ENCODE measurements around the gene CNTNAP5.
A peak's percentile ranks its signal among the peaks of the same experiment; 100 is the strongest.

Gene CNTNAP5

DNA sequence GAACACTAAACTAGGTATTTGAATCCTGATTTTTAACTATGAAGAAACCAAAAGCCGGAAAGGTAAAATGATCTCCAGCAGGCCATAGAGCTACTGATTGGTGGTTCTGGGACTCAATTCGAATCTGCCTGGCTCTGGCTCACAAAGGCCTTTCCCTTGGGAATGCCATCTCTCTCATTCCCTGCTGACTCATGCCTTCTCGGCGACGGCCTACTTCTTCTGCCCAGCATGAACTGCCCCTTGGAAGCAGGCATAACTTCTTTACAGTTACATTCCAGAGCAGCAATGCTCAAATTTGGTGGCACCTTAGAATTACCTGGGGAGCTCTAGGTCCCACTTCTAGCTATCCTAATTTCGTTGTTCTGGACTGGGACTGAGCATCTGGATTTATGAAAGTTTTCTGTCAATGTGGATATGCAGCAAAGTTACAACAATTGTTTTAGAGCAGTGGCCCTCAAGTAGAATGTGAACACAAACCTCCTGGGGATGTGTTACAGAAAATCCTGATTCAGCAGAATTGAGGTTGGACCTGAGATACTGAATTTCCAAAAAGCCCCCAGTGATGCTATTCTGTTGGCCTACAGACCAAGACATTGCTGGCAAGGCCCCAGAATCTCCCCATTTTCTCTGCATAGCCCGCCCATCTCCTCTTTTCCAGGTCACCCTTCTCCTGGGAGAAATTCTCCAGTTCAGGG is 261.1 kb downstream of the CNTNAP5 start:
- no peaks in the 10 kb centered on the region for H3K36me3 ChIP-seq (ENCODE audit: control insufficient read depth, insufficient read depth, low read length)
- H3K27ac ChIP-seq (ENCODE audit: low read length) = no peak overlapping the region
- peak; percentile 9 for DNase-seq (ENCODE audit: low read depth, low spot score)
- H3K9me3 ChIP-seq (ENCODE audit: control insufficient read depth, insufficient read depth, low read length) = no peaks in the 10 kb centered on the region
- no CpG with 5 or more reads among the region's 7 CpGs for WGBS (ENCODE audit: insufficient coverage, insufficient read length)
- no peak overlapping the region for H3K4me3 ChIP-seq (ENCODE audit: low read length)
- no peaks in the 10 kb centered on the region for H3K27me3 ChIP-seq (ENCODE audit: control insufficient read depth, insufficient read depth, low read length)
- H3K4me1 ChIP-seq (ENCODE audit: control insufficient read depth, insufficient read depth, low read length) = no peaks in the 10 kb centered on the region

DNA sequence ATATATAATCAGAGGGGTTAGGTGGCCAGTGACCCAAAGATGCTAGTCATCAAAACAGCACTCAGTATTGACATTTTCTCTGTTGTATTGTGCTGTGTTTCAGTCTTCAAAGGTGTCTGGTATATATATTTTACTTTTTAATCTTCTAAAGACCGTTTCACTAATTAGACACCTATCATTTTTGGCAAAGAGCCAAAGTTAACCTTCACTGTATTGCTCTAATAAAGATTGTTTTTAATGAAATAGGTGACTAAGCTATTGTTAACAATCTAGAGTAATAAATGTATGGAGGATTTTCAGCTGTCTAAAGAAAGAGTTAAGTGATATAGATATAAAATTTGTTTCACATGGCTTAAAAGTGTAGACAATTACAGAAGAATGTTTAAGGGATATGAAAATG is 264.0 kb downstream of the CNTNAP5 start:
- no peak overlapping the region for H3K4me3 ChIP-seq (ENCODE audit: low read length)
- H3K4me1 ChIP-seq (ENCODE audit: control insufficient read depth, insufficient read depth, low read length) = no peaks in the 10 kb centered on the region
- WGBS (ENCODE audit: insufficient coverage, insufficient read length) = no CpG with 5 or more reads among the region's 1 CpG
- no peaks in the 10 kb centered on the region for H3K27me3 ChIP-seq (ENCODE audit: control insufficient read depth, insufficient read depth, low read length)
- no peak overlapping the region for H3K27ac ChIP-seq (ENCODE audit: low read length)
- DNase-seq (ENCODE audit: low read depth, low spot score) = no peak
- H3K36me3 ChIP-seq (ENCODE audit: control insufficient read depth, insufficient read depth, low read length) = no peaks in the 10 kb centered on the region
- no peaks in the 10 kb centered on the region for H3K9me3 ChIP-seq (ENCODE audit: control insufficient read depth, insufficient read depth, low read length)

DNA sequence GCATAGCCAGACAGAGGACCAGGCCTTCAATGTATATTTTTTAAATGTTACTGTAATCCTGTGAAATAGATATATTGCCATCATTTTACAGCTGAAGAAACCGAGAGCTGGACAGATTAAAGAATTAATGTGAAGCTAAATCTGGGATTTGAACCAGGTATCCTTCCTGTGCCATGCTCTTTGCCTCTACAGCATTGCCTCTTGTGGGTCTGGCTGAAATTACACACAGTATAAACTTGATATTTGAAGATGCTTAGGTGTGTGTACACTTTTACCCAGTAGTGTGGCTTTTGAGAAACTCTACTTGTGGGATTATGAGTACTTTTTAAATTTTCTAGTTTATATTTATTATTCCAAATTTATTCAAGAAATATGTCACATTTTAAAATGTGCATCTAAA is 264.5 kb downstream of the CNTNAP5 start:
- no CpG with 5 or more reads among the region's 1 CpG for WGBS (ENCODE audit: insufficient coverage, insufficient read length)
- Histone ChIP-seq H3K27me3 (ENCODE audit: control insufficient read depth, insufficient read depth, low read length) (no peaks in the 10 kb centered on the region), H3K27ac (ENCODE audit: low read length) (no peak overlapping the region), H3K36me3 (ENCODE audit: control insufficient read depth, insufficient read depth, low read length) (no peaks in the 10 kb centered on the region), H3K4me3 (ENCODE audit: low read length) (no peak overlapping the region), H3K9me3 (ENCODE audit: control insufficient read depth, insufficient read depth, low read length) (no peaks in the 10 kb centered on the region), H3K4me1 (ENCODE audit: control insufficient read depth, insufficient read depth, low read length) (no peaks in the 10 kb centered on the region)
- no peak for DNase-seq (ENCODE audit: low read depth, low spot score)

DNA sequence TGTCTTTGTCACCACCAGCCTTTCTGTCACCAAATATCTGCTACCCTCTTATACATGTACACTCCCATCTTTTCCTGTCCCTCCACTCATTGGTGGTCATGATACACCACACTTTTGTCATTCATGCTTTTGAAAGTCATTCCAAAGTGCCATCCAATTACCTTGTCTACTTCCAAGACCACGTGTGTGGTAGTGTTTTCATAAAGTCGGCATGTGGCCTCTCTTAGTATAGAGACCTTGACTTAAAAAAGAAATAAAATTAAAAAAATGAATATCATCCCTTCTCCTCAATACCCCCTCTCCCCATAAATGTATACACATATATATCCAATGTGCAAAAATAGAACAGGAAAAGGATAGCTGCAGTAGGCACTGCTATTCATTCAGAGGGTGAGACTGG is 271.4 kb downstream of the CNTNAP5 start:
- Histone ChIP-seq H3K4me1 (ENCODE audit: control insufficient read depth, insufficient read depth, low read length) (no peaks in the 10 kb centered on the region), H3K27ac (ENCODE audit: low read length) (no peak overlapping the region), H3K4me3 (ENCODE audit: low read length) (no peak overlapping the region), H3K9me3 (ENCODE audit: control insufficient read depth, insufficient read depth, low read length) (no peaks in the 10 kb centered on the region), H3K36me3 (ENCODE audit: control insufficient read depth, insufficient read depth, low read length) (no peaks in the 10 kb centered on the region), H3K27me3 (ENCODE audit: control insufficient read depth, insufficient read depth, low read length) (no peaks in the 10 kb centered on the region)
- WGBS (ENCODE audit: insufficient coverage, insufficient read length) = no CpG with 5 or more reads among the region's 2 CpGs
- no peak for DNase-seq (ENCODE audit: low read depth, low spot score)

DNA sequence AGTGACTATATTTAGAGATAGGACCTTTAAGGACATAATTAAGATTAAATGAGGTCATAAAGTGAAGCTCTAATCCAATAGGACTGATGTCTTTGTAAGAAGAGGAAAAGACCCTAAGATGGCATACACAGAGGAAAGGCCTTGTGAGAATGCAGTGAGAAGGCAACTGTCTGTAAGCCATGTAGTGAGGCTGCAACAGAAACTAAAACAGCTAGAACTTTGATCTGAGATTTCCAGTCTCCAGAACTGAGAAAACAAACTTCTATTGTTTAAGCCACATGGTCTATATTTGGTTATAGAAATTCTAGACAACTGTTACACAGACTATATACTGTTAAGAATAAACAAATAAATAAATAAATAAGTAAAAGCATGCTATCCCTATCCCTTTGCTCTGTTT is 276.8 kb downstream of the CNTNAP5 start:
- no peaks in the 10 kb centered on the region for H3K4me1 ChIP-seq (ENCODE audit: control insufficient read depth, insufficient read depth, low read length)

DNA sequence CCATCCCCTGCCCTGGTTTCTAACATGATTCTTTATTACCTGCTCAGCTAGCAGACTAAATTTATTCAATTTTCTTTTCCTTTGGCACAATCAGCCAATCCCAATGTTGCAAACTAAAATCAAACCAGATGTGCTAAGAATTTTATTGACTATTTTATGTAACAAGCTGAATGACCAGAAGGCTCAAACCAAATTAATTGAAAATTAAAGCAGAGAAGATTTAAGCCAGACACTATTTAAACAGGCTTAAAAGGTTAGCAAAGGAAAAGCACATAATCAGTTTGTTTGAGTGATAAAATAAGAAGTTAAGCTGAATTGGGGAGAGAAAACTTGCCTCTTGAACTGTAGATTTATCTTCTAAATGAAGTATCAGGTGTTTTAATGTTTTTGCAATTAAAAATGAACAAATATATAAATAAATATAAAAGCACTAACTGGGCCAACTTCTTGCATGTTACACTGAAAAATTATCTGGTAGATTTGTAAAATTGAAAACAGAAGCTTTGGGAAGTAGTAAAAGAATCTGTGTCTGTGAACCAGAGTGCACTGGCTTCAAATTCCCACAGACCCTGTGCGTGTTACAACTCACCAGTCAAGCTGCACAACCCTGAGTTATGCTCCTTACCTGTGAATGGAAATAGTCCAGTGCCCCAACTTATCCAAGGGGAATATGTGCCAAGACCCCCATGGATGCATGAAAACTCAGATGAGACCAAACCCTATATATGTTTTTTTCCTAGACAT is 283.4 kb downstream of the CNTNAP5 start:
- no peak for DNase-seq (ENCODE audit: low read depth, low spot score)

More for the DNA sequence above, 276.8 kb downstream of the CNTNAP5 start:
- DNase-seq (ENCODE audit: low read depth, low spot score) = no peak
- Histone ChIP-seq H3K27ac (ENCODE audit: low read length) (no peak overlapping the region), H3K4me3 (ENCODE audit: low read length) (no peak overlapping the region), H3K36me3 (ENCODE audit: control insufficient read depth, insufficient read depth, low read length) (no peaks in the 10 kb centered on the region), H3K9me3 (ENCODE audit: control insufficient read depth, insufficient read depth, low read length) (no peaks in the 10 kb centered on the region), H3K27me3 (ENCODE audit: control insufficient read depth, insufficient read depth, low read length) (no peaks in the 10 kb centered on the region)

DNA sequence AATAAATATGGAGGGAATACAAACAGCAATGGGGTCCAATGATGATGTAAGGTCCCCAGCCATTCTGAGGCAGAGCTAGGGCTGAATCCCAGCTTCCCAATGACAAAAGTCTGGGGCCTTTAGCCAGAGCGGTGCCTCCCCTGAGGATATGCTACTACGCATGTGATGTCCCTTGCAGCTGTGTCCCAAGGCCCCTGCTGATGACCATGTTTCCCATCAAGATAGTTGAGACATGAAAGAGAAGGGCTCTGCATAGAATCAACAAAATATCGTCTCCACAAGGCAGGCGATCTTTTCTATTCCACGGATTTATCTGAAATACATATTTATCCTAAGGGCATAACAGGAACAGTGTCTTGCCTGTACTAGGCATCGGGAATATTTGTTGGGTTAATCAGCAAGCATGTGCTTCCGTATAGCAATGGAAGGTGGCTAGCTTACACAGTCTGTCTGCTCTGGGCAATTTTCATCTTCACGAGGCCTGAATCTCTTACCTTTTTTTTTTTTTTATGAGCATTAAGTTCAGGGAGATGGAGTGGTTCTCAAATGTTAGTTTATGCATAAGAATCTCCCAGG is 284.6 kb downstream of the CNTNAP5 start:
- Histone ChIP-seq H3K27me3 (ENCODE audit: control insufficient read depth, insufficient read depth, low read length) (no peaks in the 10 kb centered on the region), H3K36me3 (ENCODE audit: control insufficient read depth, insufficient read depth, low read length) (no peaks in the 10 kb centered on the region), H3K4me1 (ENCODE audit: control insufficient read depth, insufficient read depth, low read length) (no peaks in the 10 kb centered on the region), H3K4me3 (ENCODE audit: low read length) (no peak overlapping the region), H3K9me3 (ENCODE audit: control insufficient read depth, insufficient read depth, low read length) (no peaks in the 10 kb centered on the region), H3K27ac (ENCODE audit: low read length) (no peak overlapping the region)
- no CpG with 5 or more reads among the region's 8 CpGs for WGBS (ENCODE audit: insufficient coverage, insufficient read length)
- no peak for DNase-seq (ENCODE audit: low read depth, low spot score)

More for the DNA sequence above, 283.4 kb downstream of the CNTNAP5 start:
- Histone ChIP-seq H3K27me3 (ENCODE audit: control insufficient read depth, insufficient read depth, low read length) (no peaks in the 10 kb centered on the region), H3K4me1 (ENCODE audit: control insufficient read depth, insufficient read depth, low read length) (no peaks in the 10 kb centered on the region), H3K9me3 (ENCODE audit: control insufficient read depth, insufficient read depth, low read length) (no peaks in the 10 kb centered on the region), H3K27ac (ENCODE audit: low read length) (no peak overlapping the region), H3K36me3 (ENCODE audit: control insufficient read depth, insufficient read depth, low read length) (no peaks in the 10 kb centered on the region), H3K4me3 (ENCODE audit: low read length) (no peak overlapping the region)
- no CpG with 5 or more reads among the region's 1 CpG for WGBS (ENCODE audit: insufficient coverage, insufficient read length)

DNA sequence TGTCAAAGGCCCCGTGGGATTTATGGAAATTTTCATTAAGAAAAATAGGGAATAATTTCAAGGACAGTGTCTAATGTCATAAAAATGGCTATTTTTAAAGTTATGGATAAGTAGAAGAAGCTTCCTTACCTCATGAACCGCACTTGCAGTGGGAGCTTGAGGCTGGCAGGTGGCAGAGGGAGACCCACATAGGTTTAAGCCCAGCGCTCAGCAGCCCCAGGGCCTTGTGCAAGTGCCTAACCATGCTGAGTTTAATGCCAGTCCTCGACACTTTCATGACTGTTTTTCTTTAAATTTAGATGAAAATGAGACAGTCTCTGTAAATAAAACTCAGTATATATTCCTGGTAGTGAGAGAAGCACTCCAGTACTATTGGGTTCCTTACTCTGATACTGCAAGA is 285.6 kb downstream of the CNTNAP5 start:
- no CpG with 5 or more reads among the region's 4 CpGs for WGBS (ENCODE audit: insufficient coverage, insufficient read length)
- H3K4me3 ChIP-seq (ENCODE audit: low read length) = no peak overlapping the region

DNA sequence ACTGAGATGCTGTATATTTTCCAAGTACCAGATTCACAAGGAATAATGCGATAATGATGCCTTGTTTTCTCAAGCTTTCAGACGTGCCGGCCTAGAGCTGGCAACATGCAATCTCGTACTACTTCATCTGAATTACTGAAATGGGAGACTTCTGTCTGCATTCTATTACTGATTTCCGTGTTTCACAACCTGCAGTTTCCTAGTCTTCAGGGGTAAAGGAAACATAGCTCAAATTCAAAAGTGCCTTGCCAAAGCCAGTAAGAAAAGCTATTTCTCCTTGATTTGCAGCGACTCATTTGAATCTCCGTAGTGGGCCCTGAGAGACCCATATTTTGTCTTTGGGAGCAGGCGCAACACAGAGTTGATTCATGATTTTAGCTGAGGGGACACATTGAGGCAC is 289.0 kb downstream of the CNTNAP5 start:
- no peaks in the 10 kb centered on the region for H3K36me3 ChIP-seq (ENCODE audit: control insufficient read depth, insufficient read depth, low read length)
- no peaks in the 10 kb centered on the region for H3K27me3 ChIP-seq (ENCODE audit: control insufficient read depth, insufficient read depth, low read length)
- H3K9me3 ChIP-seq (ENCODE audit: control insufficient read depth, insufficient read depth, low read length) = no peaks in the 10 kb centered on the region
- H3K27ac ChIP-seq (ENCODE audit: low read length) = no peak overlapping the region
- no peak overlapping the region for H3K4me3 ChIP-seq (ENCODE audit: low read length)
- H3K4me1 ChIP-seq (ENCODE audit: control insufficient read depth, insufficient read depth, low read length) = no peaks in the 10 kb centered on the region
- no CpG with 5 or more reads among the region's 8 CpGs for WGBS (ENCODE audit: insufficient coverage, insufficient read length)
- DNase-seq (ENCODE audit: low read depth, low spot score) = no peak

More for the DNA sequence above, 285.6 kb downstream of the CNTNAP5 start:
- H3K27ac ChIP-seq (ENCODE audit: low read length) = no peak overlapping the region
- H3K27me3 ChIP-seq (ENCODE audit: control insufficient read depth, insufficient read depth, low read length) = no peaks in the 10 kb centered on the region
- no peaks in the 10 kb centered on the region for H3K36me3 ChIP-seq (ENCODE audit: control insufficient read depth, insufficient read depth, low read length)
- no peaks in the 10 kb centered on the region for H3K4me1 ChIP-seq (ENCODE audit: control insufficient read depth, insufficient read depth, low read length)
- DNase-seq (ENCODE audit: low read depth, low spot score) = no peak
- H3K9me3 ChIP-seq (ENCODE audit: control insufficient read depth, insufficient read depth, low read length) = no peaks in the 10 kb centered on the region

DNA sequence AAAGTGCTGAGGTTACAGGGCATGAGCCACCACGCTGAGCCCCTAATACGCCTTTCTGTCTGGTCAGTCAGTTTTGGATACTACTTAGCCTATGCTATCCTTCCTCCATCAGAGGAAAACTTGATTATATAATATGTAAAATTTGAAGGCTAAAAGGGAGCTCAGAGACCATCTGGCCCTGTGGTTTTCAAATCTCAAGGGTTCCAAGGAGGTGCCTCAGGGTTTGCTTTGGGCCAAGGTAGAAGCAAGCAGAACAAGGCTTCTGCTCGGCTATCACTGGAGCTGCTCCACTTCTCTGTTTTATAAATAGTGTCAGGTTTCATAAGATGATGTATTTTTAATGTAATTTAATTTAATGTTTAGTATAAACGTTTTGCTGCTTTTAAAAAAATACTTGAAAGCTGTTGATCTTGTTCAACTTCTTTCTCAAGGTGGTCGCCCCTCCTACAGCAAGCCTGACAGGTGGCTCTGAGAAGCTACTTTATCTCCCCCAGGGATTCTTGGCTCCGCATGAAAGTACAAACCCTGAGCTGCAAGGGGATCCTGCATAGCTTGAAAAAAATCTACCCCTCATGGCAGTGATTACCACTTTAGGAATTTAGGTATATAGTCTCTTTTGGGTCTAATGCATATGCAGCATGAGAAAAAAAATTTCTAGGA is 290.3 kb downstream of the CNTNAP5 start:
- Histone ChIP-seq H3K9me3 (ENCODE audit: control insufficient read depth, insufficient read depth, low read length) (no peaks in the 10 kb centered on the region), H3K36me3 (ENCODE audit: control insufficient read depth, insufficient read depth, low read length) (no peaks in the 10 kb centered on the region), H3K4me3 (ENCODE audit: low read length) (no peak overlapping the region), H3K27ac (ENCODE audit: low read length) (no peak overlapping the region), H3K4me1 (ENCODE audit: control insufficient read depth, insufficient read depth, low read length) (no peaks in the 10 kb centered on the region), H3K27me3 (ENCODE audit: control insufficient read depth, insufficient read depth, low read length) (no peaks in the 10 kb centered on the region)
- DNase-seq (ENCODE audit: low read depth, low spot score) = no peak
- 100% methylated on average over 1 of the region's 6 CpGs for WGBS (ENCODE audit: insufficient coverage, insufficient read length)
